ENCODE data around the gene CRIM1.
"Not testable (repeated sequence)": the region's sequence is repeated elsewhere in the genome, so short reads cannot be mapped to it uniquely, and the experiment has no call there.

The CRIM1 gene, protein sequence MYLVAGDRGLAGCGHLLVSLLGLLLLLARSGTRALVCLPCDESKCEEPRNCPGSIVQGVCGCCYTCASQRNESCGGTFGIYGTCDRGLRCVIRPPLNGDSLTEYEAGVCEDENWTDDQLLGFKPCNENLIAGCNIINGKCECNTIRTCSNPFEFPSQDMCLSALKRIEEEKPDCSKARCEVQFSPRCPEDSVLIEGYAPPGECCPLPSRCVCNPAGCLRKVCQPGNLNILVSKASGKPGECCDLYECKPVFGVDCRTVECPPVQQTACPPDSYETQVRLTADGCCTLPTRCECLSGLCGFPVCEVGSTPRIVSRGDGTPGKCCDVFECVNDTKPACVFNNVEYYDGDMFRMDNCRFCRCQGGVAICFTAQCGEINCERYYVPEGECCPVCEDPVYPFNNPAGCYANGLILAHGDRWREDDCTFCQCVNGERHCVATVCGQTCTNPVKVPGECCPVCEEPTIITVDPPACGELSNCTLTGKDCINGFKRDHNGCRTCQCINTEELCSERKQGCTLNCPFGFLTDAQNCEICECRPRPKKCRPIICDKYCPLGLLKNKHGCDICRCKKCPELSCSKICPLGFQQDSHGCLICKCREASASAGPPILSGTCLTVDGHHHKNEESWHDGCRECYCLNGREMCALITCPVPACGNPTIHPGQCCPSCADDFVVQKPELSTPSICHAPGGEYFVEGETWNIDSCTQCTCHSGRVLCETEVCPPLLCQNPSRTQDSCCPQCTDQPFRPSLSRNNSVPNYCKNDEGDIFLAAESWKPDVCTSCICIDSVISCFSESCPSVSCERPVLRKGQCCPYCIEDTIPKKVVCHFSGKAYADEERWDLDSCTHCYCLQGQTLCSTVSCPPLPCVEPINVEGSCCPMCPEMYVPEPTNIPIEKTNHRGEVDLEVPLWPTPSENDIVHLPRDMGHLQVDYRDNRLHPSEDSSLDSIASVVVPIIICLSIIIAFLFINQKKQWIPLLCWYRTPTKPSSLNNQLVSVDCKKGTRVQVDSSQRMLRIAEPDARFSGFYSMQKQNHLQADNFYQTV

DNA sequence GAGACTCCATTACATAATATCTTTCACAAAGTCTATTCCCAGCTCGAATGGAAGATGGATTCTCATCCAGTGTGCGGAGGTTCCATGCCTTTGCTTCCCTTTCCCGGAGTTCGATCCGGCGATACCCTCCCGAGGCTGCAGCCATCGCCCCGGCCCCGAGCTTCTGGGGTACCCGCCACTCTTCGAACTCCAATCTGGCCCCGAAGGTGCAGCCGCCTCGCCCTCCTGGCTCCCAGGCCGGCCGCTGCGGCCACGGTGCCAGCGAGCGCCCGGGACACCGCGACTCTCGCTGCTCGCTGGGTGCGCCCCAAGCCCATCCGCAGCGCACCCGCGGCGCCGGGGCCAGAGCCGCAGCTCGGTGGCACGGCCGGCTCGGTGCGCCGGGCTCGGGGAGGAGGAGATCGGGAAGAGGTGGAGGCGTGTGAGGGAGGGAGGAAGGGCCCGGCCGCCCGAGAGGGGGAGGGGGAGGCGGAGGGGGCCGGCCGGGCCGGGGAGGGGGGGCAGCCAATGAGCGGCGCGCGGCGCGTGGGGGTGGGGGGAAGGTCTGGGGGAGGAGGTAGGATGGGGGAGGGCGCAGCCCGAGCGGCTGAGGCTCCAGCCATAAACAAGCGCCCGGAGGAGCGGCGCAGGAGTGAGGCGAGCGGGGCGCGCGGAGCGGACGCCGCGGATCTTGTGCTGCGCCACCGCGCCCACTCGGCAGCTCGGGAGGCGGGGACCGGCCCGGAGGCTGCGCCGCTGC, at the start of gene CRIM1:
Gene CRIM1 (plus strand): TSS at position 628 of the 739 bp plus-strand sequence. CDS start 515 bp downstream, outside the sequence.
- DNase-seq (ENCODE audit: extremely low read depth in 1 of 2, low read depth in 1 of 2) = peak; percentile 23 to 39

DNA sequence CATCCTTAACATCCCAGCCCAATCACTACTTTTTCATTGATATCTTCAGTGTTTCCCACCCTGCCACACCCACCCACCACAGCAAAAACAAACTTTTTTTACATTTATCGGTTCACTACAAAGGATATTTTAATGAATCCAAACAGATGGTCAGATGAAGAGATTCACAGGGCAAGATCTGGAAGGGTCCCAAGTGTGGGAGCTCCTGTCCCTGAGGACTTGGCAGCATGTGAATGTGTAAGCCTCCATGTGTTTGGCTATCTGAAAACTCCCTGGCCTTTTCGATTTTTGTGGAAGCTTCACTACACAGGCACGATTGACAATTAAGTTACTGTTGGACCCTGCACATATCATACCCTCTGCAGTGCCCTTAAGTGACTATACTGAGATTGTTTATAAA, 48.1 kb upstream of the CRIM1 start:
- DNase-seq (ENCODE audit: extremely low read depth in 1 of 2, low read depth in 1 of 2) = no peak

DNA sequence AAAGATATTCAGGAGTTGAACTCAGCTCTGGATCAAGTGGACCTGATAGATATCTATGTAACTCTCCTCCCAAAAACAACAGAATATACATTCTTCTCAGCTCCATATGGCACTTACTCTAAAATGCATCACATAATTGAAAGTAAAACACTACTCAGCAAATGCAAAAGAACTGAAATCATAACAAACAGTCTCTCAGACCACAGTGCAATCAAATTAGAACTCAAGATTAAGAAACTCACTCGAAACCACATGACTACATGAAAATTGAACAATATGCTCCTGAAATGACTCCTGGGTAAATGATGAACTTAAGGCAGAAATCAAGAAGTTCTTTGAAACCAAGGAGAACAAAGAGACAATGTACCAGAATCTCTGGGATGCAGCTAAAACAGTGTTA, 45.1 kb upstream of the CRIM1 start:
- DNase-seq (ENCODE audit: extremely low read depth in 1 of 2, low read depth in 1 of 2) = not testable (repeated sequence)

DNA sequence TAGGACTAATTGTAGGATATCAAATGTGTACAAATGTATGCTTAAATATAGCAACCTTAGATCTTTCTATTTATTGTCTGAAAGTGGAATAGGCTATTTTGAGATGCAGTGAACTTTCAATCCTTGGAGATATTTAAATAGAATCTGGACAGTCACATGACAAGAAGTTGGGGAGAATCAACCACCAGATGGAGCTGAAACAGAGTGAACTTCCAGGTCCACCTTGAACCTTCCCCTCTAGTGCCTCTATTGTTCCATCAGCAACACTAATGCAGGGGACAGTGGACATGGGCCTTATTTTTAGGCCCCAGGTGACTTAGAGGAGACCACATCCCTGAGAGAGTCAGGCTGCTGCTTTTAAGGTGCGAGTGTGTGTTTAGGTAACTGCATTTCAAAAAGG, 37.0 kb upstream of the CRIM1 start:
- DNase-seq (ENCODE audit: extremely low read depth in 1 of 2, low read depth in 1 of 2) = no peak

DNA sequence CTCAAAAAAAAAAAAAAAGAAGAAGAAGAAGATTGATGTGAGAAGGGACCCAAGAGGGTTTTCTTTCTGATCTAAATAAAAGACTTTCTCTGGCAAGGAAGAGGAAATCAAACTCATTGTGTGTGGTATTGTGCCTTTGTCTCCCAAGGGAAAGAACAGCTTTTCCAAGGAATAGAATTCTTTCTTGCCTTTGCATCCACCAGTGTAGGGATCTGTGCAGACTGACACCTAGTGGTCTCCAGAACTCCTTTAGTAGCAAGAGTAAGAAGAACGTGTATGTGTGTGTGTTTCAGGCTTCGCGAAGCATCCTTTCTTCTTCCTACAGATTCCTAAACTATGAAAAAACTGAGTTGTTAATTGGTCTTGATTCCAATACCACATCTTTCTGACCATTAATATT, 33.5 kb upstream of the CRIM1 start:
- no peak for DNase-seq (ENCODE audit: extremely low read depth in 1 of 2, low read depth in 1 of 2)

DNA sequence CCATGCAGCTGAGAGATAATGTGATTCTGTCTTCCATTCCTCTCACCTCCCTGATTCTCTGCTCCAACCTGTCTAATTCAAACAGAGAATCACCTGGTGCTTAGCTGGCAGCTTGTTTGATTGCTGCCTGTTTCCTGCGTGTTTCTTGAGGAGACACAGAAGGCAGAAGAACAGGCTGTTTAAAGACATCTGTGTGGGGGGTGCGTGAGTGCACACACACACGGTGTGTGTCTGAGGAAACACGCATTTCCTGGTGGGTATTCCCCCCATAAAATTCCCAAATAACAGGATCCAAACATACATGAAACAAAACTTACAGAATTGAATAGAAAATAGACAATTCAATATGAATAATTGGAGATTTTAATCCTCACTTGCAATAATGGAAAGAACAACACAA, 29.3 kb upstream of the CRIM1 start:
- no peak for DNase-seq (ENCODE audit: extremely low read depth in 1 of 2, low read depth in 1 of 2)

DNA sequence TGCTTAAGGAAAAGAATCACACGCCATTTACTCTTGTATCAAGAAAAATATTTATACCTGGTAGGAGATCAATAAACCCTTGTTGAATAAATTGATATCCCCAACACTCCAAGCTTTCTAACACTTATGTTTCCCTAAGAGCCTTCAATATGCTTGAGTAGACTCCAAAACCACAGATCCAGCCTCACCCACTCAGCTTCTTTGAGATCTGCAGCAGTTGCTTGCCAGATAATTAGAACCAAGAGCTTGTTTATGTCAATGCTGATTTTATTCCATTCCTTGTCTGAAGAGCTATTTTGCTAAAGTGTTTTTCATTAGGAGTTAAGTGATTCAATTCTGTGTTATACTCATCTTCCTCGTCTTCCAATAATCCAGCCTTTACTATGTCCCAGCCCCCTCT, 26.3 kb upstream of the CRIM1 start:
- no peak for DNase-seq (ENCODE audit: extremely low read depth in 1 of 2, low read depth in 1 of 2)

DNA sequence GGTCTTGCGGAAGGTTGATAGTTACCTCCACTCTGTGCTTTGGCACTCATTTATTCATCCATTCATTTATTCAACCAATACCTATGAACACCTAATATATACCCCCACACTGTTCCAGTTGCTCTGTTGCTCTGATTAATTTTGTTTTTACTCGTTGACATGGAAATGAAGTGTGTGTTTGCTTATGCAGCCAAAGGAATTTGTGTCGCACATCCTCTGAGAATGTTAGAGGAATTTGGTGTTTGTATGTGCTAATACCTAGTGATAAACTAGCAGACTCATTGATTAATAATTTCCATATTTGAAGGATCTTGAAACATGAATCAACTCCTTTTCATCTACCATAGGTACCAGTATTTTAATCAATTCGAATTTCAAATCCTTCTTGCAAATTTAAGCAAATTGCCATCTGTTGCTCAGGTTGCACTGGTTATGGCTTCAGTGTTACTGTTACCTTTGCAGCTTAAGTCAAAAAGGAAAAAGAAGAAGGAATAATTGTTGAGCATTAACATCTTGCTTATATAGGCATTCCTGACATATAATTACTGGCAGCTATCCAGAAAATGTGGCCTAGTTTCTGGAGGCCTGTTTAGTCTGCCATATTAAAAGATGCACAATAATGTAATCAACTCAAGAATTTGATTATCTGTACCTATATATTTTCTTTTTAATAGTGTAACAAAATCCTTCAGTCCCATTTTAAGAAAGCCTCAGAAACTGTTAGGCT, 25.7 kb upstream of the CRIM1 start:
- DNase-seq (ENCODE audit: extremely low read depth in 1 of 2, low read depth in 1 of 2) = no peak

DNA sequence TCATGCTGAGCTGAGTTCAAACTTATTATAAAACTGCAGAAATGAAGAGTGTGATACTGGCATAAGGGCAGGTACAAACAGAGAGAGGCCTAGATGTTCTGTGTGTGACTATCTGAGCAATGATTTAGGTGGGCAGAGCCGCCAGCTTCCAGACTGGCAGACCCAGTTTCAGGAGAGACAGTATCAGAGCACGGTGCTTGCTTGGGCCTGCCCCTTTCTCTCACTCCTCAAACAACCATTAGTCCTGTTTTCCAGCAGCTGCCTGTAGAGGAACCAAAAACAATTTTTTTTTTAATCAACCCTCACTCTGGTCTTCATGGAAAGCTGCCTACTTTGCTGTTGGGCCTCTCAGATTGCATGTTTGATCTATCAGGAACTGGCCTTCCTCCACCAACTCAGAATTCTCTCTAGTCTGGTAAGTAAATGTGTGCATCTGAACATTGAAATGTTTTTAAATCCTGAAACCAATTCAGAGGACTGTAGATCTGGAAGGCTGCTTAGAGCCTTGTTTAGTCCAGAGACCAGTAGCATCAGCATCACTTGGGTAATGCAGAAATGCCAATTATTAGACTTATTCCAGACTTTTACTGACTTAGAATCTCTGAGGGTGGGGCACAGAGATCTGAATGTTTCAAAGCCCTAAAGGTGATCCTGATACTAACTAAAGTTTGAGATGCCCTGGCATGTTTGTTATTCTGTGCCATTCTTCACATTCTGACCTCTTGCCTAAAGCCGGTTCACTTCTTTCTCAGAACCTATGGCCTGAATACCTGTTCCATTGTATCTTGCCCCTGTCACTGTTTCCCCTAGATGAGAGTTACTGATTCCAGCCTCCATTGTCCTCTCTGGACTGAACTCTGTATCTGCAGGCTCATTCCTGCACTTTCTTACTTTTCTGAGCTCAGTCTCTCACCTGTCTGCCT, 24.8 kb upstream of the CRIM1 start:
- no peak for DNase-seq (ENCODE audit: extremely low read depth in 1 of 2, low read depth in 1 of 2)

DNA sequence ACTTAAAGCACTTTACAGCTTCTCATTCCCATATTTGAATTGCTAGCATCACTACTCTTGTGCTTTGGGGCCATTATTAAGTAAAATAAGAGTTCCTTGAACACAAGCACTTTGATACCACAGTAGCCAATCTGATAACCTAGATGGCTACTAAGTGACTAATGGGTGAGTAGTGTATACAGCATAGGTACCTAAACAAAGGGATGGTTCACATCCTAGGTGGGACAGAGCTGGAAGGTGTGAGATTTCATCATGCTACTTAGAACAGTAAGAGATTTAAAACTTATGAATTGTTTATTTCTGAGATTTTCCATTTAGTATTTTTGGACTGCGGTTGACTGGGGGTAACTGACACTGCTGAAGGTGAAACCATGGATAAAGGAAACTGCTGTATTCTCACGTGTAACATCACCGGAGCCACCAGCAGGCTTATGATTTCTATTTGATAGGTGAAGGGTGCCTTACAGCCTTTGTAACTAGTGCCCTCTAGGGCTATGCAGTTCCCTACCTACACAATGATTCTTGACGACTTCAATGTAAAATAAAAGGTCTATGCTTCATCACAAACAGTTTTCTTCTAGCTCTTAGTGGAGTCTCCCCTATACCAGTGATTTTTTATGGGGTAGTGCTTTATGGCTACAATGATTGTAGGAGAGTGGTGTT, 22.1 kb upstream of the CRIM1 start:
- no peak for DNase-seq (ENCODE audit: extremely low read depth in 1 of 2, low read depth in 1 of 2)

DNA sequence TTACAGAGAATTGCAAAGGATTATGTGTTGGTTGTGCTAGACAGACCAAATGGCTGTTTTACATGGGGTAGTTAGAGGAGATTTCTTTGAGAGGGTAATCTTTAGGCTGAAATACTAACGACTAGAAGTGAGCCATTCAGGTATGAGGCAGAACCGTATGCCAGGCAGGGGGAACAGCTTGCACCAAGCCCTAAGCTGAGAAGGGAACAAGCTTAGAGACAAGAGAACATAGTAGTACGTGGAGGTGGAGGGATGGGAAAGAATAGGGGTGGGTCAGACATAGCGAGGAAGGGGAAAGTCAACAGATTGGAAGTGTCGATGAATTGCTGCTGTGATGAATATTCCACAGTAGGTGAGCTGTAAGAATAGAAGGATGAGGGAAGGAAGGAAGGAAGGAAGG, 20.0 kb upstream of the CRIM1 start:
- DNase-seq (ENCODE audit: extremely low read depth in 1 of 2, low read depth in 1 of 2) = no peak

DNA sequence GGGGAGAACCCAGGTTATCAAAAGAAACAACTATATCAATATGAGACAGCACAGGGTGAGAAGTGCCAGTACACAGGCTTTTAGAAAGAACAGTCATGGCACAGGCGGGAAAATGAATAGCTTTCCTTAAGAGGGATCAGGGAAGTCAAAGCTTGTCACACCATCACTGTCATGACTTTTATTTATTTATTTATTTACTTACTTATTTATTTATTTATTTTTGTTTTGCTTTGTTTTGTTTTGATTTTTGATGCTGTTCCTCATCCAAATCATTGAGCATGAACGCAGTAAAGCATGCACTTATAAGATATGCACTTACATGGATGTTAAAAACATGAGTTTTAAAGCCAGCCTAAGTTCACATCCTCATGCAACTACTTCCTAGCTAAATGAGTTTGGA, 19.3 kb upstream of the CRIM1 start:
- DNase-seq (ENCODE audit: extremely low read depth in 1 of 2, low read depth in 1 of 2) = no peak

DNA sequence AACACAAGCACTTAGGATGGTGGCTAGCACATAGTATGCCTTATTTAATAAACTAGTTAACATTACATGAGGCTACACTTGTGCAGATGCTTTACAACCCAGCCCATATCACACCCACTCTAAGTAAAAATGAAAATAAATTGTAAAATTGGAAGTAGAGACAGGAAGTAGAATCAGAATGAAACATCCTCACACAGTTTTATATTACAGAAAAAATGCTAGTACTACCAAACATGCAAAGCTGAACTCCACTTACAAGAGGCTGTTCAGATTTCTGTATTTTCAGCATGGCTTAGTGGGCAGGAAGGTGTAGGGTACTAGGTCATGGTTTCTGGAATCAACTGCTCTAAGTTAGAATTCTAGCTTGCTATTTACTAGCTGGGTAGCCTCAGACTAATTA, 18.2 kb upstream of the CRIM1 start:
- no peak for DNase-seq (ENCODE audit: extremely low read depth in 1 of 2, low read depth in 1 of 2)

DNA sequence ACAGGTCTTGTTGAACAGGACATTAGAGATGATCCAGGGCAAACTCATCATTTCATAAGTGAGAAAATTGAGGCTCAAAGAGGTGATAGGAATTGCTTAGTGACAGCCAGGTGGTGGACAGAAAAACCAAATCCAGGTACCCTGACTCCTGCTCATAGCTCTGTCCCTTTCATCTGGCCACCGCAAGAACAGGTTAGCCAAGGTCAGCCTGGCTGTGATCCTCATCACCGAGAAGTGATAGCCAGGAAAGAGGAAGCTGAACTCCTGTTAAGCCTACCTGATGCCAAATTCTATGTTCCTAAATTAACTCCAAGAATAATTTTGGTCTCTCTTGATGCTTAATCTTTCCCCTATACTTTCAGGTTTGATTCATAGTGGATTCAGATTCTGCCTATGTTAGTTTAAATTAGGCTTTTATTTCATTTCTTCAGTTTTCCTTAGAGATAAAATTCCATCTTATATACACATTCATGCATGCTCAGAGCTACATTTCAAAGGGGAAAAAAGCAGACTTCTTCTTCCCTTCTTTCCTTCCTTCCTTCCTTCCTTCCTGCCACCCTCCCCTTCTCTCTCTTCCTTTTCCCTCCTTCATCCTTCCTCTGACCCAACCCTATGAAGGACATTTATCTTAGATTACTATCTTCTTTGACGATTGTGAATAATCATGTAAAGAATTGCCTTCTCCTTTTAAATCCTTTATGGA, 17.3 kb upstream of the CRIM1 start:
- no peak for DNase-seq (ENCODE audit: extremely low read depth in 1 of 2, low read depth in 1 of 2)

DNA sequence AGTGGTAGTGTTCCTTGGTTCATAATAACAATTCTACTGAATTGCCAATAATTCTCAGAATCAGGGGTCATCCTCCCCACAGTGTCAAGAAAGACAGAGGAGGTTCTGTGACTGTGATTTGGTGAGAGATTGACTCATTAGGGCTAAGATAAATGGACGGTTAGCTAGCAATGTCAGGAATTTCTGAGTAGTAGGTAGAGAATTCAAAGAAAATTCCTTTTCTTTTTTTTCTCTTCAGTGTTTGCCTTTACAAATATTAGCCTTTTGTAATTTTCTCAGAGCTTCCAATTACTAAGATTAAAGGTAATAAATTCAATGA, 16.8 kb upstream of the CRIM1 start:
- DNase-seq (ENCODE audit: extremely low read depth in 1 of 2, low read depth in 1 of 2) = no peak

DNA sequence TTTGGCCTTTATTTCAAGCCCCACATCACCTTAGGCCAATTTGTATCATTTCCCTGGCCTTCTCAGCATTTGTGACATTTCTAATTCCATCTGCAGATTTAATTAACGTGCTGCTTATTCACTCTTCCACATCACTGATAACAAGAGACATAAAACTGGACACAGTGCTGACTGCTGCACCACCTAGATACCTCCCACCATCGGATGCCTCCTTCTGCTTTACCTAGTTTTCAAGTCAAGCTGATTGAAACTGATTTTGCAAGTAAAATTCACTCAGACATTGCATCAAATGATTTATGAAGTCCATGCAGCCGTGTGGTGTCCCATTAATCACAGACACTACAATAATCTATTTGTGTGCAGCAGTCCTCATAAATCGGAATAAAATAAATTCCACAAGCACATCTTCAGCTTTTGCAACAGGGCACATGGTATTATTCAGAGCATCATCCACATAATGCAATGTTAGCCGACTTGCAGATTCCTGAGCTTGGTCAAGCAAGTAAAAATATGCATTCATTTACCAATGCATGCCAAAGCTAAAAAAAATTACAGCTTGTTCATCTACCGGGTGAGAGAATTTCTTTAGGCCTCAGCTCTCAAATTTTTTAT, 15.9 kb upstream of the CRIM1 start:
- no peak for DNase-seq (ENCODE audit: extremely low read depth in 1 of 2, low read depth in 1 of 2)

DNA sequence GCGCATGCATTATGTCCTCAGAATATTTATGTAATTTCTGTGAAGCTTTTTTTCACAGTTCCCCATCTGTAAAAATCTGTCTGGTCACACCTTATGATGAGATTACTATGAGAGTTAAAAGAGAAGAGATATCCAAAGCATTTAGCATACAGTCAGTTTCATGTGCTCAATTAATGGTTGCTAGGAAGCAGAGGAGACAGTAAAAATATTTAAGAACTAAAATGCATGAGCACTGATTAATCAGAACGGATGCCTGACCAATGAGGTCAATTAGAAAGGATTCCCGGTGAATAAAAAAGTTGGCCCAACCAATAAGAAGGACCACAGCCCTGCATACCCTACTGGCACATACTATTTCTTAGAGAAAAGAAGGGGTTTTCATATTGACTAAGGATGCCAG, 12.0 kb upstream of the CRIM1 start:
- DNase-seq (ENCODE audit: extremely low read depth in 1 of 2, low read depth in 1 of 2) = no peak

DNA sequence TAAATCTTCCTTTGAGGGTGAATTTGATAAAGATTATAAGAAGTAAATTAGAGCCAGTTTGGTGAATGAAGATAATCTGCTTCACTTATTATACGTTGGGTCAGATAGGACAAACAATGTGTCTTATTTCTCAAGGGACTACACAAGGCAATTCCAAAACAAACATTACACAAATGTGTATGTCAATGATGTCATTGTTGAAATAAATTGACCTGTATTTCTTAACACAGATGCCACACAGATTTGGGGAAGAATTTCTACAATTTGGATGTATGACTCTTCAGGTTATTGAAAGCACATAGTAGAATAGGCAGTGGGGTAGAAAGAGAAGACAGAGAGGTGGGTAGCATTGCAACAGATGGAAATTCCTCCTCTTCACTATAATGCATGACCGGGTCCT, 6.9 kb upstream of the CRIM1 start:
- DNase-seq (ENCODE audit: extremely low read depth in 1 of 2, low read depth in 1 of 2) = no peak

All from stimulated activated CD8-positive, alpha-beta memory T cell treated with anti-CD3 and anti-CD28 coated beads, Interleukin-7, amount 100 ng/mL, for 48 hours (primary cell).